A549 (cell line): ENCODE measurements around the gene CD2. TPM values are rescaled to one million over a fixed set of nuclear protein-coding genes. Genes with fewer than 3 reads are reported as not detected.

Source experiments
- ATAC-seq, 2 experiments: fragments of 200-7000 bp in 1 of 2; fragments of >200 bp in 1 of 2; cut with Nextera tagmentation in 1 of 2; cut with Tn5 transposase in 1 of 2; 3 replicates each; pipeline versions ENCODE4 v1.8.0 to v1.9.1; 2018 to 2020; ENCODE audit warnings: mild to moderate bottlenecking in 1 of 2, moderate library complexity in 1 of 2
- CTCF ChIA-PET: fragments of 300-600 bp; sonication (Branson Sonifier 250); formaldehyde crosslinking; extraction: SDS; loops from one replicate; lab custom pipeline; 2021; ENCODE audit warnings: antibody characterized with exemption, inconsistent platforms; lab: Yijun Ruan, JAX
- POLR2A ChIA-PET: fragments of 350-600 bp; formaldehyde crosslinking; extraction: SDS; loops from one replicate; lab custom pipeline; 2021; ENCODE audit warnings: antibody characterized with exemption, inconsistent platforms; lab: Yijun Ruan, JAX
- DNase-seq, 2 experiments: peaks; one replicate each; pipeline versions ENCODE4 v3.0.0 to v3.0.0-alpha.2; 2011 to 2016; ENCODE audit warnings: low read depth in 1 of 2, low spot score in 1 of 2
- FAIRE-seq: peaks from 2 replicates; lab custom pipeline; 2011; peaks lifted over from hg19 to GRCh38; lab: Jason Lieb, UNC
- H3K27ac ChIP-seq, 2 experiments: fragments of >200 bp; sonication (Bioruptor Twin); formaldehyde crosslinking; 3 replicates each; pipeline ENCODE4 v1.5.1; 2016 to 2017
- H3K4me1 ChIP-seq: fragments of >200 bp; sonication (Bioruptor Twin); formaldehyde crosslinking; 3 replicates; pipeline ENCODE4 v1.6.1; 2016
- H3K4me2 ChIP-seq: fragments of >200 bp; sonication (Bioruptor Twin); formaldehyde crosslinking; 3 replicates; pipeline ENCODE4 v1.6.1; 2016
- H3K4me3 ChIP-seq: fragments of >200 bp; sonication (Bioruptor Twin); formaldehyde crosslinking; 3 replicates; pipeline ENCODE4 v1.5.1; 2016
- H3K9me3 ChIP-seq: fragments of >200 bp; sonication (Bioruptor Twin); formaldehyde crosslinking; 3 replicates; pipeline ENCODE4 v1.6.1; 2016
- BHLHE40 ChIP-seq: IDR thresholded peaks from 2 replicates; pipeline ENCODE4 v1.6.1; 2012; ENCODE audit warnings: low read depth, low read length, inconsistent platforms
- CBX2 ChIP-seq: fragments of 200-600 bp; sonication (generic); IDR thresholded peaks from 2 replicates; pipeline ENCODE4 v1.6.1; 2016; ENCODE audit warnings: low read depth, mild to moderate bottlenecking, borderline replicate concordance
- CBX8 ChIP-seq: fragments of 200-600 bp; sonication (generic); IDR thresholded peaks from 2 replicates; pipeline ENCODE4 v1.6.1; 2016
- CHD4 ChIP-seq: fragments of 200-600 bp; sonication (generic); IDR thresholded peaks from 2 replicates; pipeline ENCODE4 v1.6.1; 2016; ENCODE audit warnings: antibody characterized with exemption, mild to moderate bottlenecking, borderline replicate concordance
- E2F6 ChIP-seq: IDR thresholded peaks from 2 replicates; pipeline ENCODE4 v1.6.1; 2012; ENCODE audit warnings: low read depth, borderline replicate concordance
- ELK1 ChIP-seq: fragments of 150-350 bp; IDR thresholded peaks from 2 replicates; pipeline ENCODE4 v1.6.1; 2014; ENCODE audit warnings: low read depth, mild to moderate bottlenecking, low read length
- FOSL2 ChIP-seq, 2 experiments: fragments of 450-650 bp in 1 of 2; fragments of >200 bp in 1 of 2; sonication (Bioruptor Twin) in 1 of 2; formaldehyde crosslinking; IDR thresholded peaks; 2 replicates each; pipeline versions ENCODE4 v1.5.0 to v1.6.1; 2016 to 2020; ENCODE audit warnings: mild to moderate bottlenecking in 1 of 2, moderate library complexity in 1 of 2
- FOXS1 ChIP-seq: fragments of 250-450 bp; sonication (Bioruptor Pico); IDR thresholded peaks from 2 replicates; pipeline ENCODE4 v1.5.0; 2020; ENCODE audit warnings: mild to moderate bottlenecking, moderate library complexity
- HOXA7 ChIP-seq: fragments of 250-450 bp; sonication (Bioruptor Pico); IDR thresholded peaks from 2 replicates; pipeline ENCODE4 v1.5.0; 2020; ENCODE audit warnings: mild to moderate bottlenecking, moderate library complexity
- KDM1A ChIP-seq: fragments of 200-600 bp; sonication (generic); IDR thresholded peaks from 2 replicates; pipeline ENCODE4 v1.6.1; 2016; ENCODE audit warnings: low read depth, mild to moderate bottlenecking
- KDM5A ChIP-seq: fragments of 200-600 bp; sonication (generic); IDR thresholded peaks from 2 replicates; pipeline ENCODE4 v1.6.1; 2016; ENCODE audit warnings: antibody characterized with exemption, mild to moderate bottlenecking
- MAFK ChIP-seq: fragments of 450-650 bp; IDR thresholded peaks from 2 replicates; pipeline ENCODE4 v1.6.1; 2014; ENCODE audit not compliant: partially characterized antibody
- MYC ChIP-seq: IDR thresholded peaks from 2 replicates; pipeline ENCODE4 v1.6.1; 2012; ENCODE audit warnings: mild to moderate bottlenecking, inconsistent platforms, low read length, improper control_type of control experiment, borderline replicate concordance
- NFE2L2 ChIP-seq: fragments of 150-350 bp; conservative IDR thresholded peaks from 2 replicates; pipeline ENCODE4 v1.6.1; 2014; ENCODE audit warnings: low read length
- NR3C1 ChIP-seq: fragments of >200 bp; sonication (Bioruptor Twin); formaldehyde crosslinking; IDR thresholded peaks from 3 replicates; pipeline ENCODE4 v1.6.1; 2017
- PHF8 ChIP-seq: fragments of 200-600 bp; sonication (generic); IDR thresholded peaks from 2 replicates; pipeline ENCODE4 v1.6.1; 2016; ENCODE audit warnings: low read depth, mild to moderate bottlenecking, antibody characterized with exemption, moderate library complexity, borderline replicate concordance
- RARB ChIP-seq: fragments of 250-450 bp; sonication (Bioruptor Pico); IDR thresholded peaks from 2 replicates; pipeline ENCODE4 v1.8.0; 2021; ENCODE audit warnings: mild to moderate bottlenecking, moderate library complexity
- TP53 ChIP-seq: fragments of 250-450 bp; sonication (Bioruptor Pico); IDR thresholded peaks from 2 replicates; pipeline ENCODE4 v1.5.0; 2021; ENCODE audit warnings: mild to moderate bottlenecking, moderate library complexity
- ZSCAN20 ChIP-seq: fragments of 250-450 bp; sonication (Bioruptor Pico); IDR thresholded peaks from 2 replicates; pipeline ENCODE4 v1.8.0; 2022; ENCODE audit warnings: mild to moderate bottlenecking, moderate library complexity
- WGBS: methylation state at CpG from one replicate; pipeline ENCODE4 v1.1.6; 2017; ENCODE audit errors: missing lambda C conversion rate; 5-methylcytosine and 5-hydroxymethylcytosine counted together
- polyA plus RNA-seq, 4 experiments: library from polyadenylated mRNA; depleted of rRNA in 3 of 4; stranded (reverse); fragments of >200 nt; fragmentation: RNase III in 1 of 4; extraction: RNeasy Plus Mini Kit Qiagen cat#74134 plus additional on column Dnase treatment in 1 of 4; gene quantifications; 2 replicates in 3 of 4; 3 replicates in 1 of 4; pipeline ENCODE4 v1.2.3, GENCODE V29; 2011 to 2017
- TF ChIP-seq, protein P1 (sequence below): fragments of 200-600 bp; sonication (generic); IDR thresholded peaks from 2 replicates; pipeline ENCODE4 v1.6.1; 2016; ENCODE audit warnings: antibody characterized with exemption, mild to moderate bottlenecking, moderate library complexity
- TF ChIP-seq, protein P2 (sequence below): fragments of 450-650 bp; IDR thresholded peaks from 2 replicates; pipeline ENCODE4 v1.6.1; 2014; ENCODE audit warnings: antibody characterized with exemption
- TF ChIP-seq, protein P3 (sequence below): fragments of >200 bp; sonication (Bioruptor Twin); formaldehyde crosslinking; IDR thresholded peaks from 2 replicates; pipeline ENCODE4 v1.6.1; 2016

The CD2 gene
- polyA plus RNA-seq, 2 of the 4 experiments (the other 2 are of a cell fraction), result not detected

GRCh38 chr1:116786049-116786448, 31.8 kb downstream of the CD2 start:
- Histone ChIP-seq H3K4me2 (no peak overlapping the region), H3K4me1 (no peaks in the 10 kb centered on the region), H3K27ac (no peak overlapping the region), H3K4me3 (no peak overlapping the region), H3K9me3 (no peaks in the 10 kb centered on the region)
- ATAC-seq (no peak), FAIRE-seq (no peak), DNase-seq (no peak)
- POLR2A ChIA-PET, result no interaction called here
- TF ChIP-seq, protein P1, sequence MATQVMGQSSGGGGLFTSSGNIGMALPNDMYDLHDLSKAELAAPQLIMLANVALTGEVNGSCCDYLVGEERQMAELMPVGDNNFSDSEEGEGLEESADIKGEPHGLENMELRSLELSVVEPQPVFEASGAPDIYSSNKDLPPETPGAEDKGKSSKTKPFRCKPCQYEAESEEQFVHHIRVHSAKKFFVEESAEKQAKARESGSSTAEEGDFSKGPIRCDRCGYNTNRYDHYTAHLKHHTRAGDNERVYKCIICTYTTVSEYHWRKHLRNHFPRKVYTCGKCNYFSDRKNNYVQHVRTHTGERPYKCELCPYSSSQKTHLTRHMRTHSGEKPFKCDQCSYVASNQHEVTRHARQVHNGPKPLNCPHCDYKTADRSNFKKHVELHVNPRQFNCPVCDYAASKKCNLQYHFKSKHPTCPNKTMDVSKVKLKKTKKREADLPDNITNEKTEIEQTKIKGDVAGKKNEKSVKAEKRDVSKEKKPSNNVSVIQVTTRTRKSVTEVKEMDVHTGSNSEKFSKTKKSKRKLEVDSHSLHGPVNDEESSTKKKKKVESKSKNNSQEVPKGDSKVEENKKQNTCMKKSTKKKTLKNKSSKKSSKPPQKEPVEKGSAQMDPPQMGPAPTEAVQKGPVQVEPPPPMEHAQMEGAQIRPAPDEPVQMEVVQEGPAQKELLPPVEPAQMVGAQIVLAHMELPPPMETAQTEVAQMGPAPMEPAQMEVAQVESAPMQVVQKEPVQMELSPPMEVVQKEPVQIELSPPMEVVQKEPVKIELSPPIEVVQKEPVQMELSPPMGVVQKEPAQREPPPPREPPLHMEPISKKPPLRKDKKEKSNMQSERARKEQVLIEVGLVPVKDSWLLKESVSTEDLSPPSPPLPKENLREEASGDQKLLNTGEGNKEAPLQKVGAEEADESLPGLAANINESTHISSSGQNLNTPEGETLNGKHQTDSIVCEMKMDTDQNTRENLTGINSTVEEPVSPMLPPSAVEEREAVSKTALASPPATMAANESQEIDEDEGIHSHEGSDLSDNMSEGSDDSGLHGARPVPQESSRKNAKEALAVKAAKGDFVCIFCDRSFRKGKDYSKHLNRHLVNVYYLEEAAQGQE, result no peak
- TF ChIP-seq PHF8, result no peak
- no peak for TF ChIP-seq CHD4
- TF ChIP-seq TP53, result no peak
- no peak for TF ChIP-seq FOXS1 (CRISPR knock-in tag)
- no peak for TF ChIP-seq FOSL2 (IDR thresholded peaks at IDR 0.05)
- TF ChIP-seq FOSL2 (CRISPR knock-in tag; IDR thresholded peaks at IDR 0.05), result no peak
- no peak for TF ChIP-seq MAFK
- no peak for TF ChIP-seq HOXA7
- TF ChIP-seq, protein P2, sequence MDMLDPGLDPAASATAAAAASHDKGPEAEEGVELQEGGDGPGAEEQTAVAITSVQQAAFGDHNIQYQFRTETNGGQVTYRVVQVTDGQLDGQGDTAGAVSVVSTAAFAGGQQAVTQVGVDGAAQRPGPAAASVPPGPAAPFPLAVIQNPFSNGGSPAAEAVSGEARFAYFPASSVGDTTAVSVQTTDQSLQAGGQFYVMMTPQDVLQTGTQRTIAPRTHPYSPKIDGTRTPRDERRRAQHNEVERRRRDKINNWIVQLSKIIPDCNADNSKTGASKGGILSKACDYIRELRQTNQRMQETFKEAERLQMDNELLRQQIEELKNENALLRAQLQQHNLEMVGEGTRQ, result no peak
- no peak for TF ChIP-seq RARB (CRISPR knock-in tag)
- no peak for TF ChIP-seq CBX2
- TF ChIP-seq MYC, result no peak
- TF ChIP-seq E2F6, result no peak
- TF ChIP-seq BHLHE40, result no peak
- TF ChIP-seq KDM1A, result no peak
- 24% methylated on average over 1 of the region's 1 CpG for WGBS
- CTCF ChIA-PET, result no interaction called here

DNA sequence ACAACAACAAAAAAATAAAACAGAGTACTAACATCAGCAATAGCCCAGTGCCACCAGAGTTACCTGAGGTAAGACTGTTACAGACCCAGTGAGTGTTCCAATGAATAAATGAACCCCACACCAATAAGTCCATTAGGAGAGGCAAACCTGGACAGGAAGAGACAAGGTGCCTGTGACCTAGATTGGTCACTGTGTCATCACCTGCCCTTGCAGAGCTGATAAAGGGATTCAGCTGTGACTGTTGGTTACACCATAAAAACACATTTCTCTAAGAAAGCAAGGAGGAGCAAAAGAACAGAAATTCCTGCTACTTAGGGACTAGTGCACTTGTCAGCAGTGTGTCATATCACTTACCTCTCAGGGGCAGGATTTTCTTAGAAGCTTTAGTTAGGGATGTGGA, 37.5 kb downstream of the CD2 start:
- CTCF ChIA-PET, result interaction anchor here (0.7 kb wide), 1 partner anchor 39 kb away, joined by 3 read pairs; no protein-coding TSS in a partner anchor

More for the DNA sequence above, 37.5 kb downstream of the CD2 start:
- FAIRE-seq, result no peak
- DNase-seq, result no peak
- no peak overlapping the region for H3K4me2 ChIP-seq
- no peak for ATAC-seq
- no peak overlapping the region for H3K4me3 ChIP-seq
- TF ChIP-seq CBX8 (no peak), MAFK (no peak), NFE2L2 (no peak), RARB (CRISPR knock-in tag) (no peak), NR3C1 (no peak), KDM1A (no peak), BHLHE40 (no peak), ZSCAN20 (CRISPR knock-in tag) (no peak), CBX2 (no peak), ELK1 (no peak), KDM5A (no peak)
- TF ChIP-seq, protein P3, sequence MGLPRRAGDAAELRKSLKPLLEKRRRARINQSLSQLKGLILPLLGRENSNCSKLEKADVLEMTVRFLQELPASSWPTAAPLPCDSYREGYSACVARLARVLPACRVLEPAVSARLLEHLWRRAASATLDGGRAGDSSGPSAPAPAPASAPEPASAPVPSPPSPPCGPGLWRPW, result no peak
- POLR2A ChIA-PET, result no interaction called here
- H3K4me1 ChIP-seq, result no peaks in the 10 kb centered on the region
- no peak overlapping the region for H3K27ac ChIP-seq
- no peaks in the 10 kb centered on the region for H3K9me3 ChIP-seq
